Stimulated activated CD8-positive, alpha-beta memory T cell treated with anti-CD3 and anti-CD28 coated beads, Interleukin-4, amount 100 ng/mL, for 48 hours (primary cell): Measurements from ENCODE around the gene SLC6A6.
A peak's percentile ranks its signal among the peaks of the same experiment; 100 is the strongest.

Experiments
- DNase-seq: peaks from one replicate; pipeline ENCODE4 v3.0.0-alpha.2; 2020

SLC6A6 gene

GRCh38 chr3:14472471-14473351, 70.3 kb downstream of the SLC6A6 start:
- DNase-seq = peak; percentile 42

GRCh38 chr3:14473411-14473891, 71.0 kb downstream of the SLC6A6 start:
- no peak for DNase-seq

GRCh38 chr3:14474363-14475081, 72.1 kb downstream of the SLC6A6 start:
- DNase-seq = no peak

GRCh38 chr3:14475621-14476020, 73.2 kb downstream of the SLC6A6 start:
- DNase-seq = no peak

DNA sequence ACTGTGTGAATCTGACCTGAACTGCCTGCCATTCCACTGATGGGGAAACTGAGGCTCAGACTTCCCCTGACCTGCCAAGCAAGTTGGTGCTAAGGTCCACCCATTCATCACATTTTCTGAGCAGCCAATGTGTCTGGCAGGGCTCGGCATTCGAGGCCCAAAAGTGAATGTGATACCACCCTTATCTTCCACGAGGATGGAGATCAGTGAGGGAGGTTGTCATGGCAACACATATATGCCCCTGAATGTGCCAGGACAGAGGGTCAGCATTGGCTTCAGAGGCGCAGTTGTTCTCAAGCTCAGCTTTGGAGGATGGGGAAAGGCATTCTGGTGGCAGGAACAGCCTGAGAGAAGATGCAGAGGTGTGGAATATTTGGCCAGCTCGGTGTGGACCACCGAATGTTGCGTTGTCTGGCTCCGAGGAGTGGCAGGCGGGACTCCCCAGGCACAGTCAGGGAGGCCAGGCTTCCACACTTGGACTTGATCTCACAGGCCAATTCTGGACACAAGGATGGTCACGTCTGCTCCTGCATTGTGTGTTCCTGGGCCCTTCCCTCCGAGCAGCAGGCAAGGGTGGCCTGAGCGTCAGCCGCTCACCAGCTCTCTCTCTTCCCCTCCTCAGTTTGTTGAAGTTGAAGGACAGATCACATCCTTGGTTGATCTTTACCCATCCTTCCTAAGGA, 74.3 kb downstream of the SLC6A6 start:
- DNase-seq = no peak

GRCh38 chr3:14477311-14477935, 75.0 kb downstream of the SLC6A6 start:
- no peak for DNase-seq

- no peak for DNase-seq
Measured at GRCh38 chr3:14478956-14479550, 76.6 kb downstream of the SLC6A6 start.

- no peak for DNase-seq
Measured at GRCh38 chr3:14479591-14479990, 77.2 kb downstream of the SLC6A6 start.

DNA sequence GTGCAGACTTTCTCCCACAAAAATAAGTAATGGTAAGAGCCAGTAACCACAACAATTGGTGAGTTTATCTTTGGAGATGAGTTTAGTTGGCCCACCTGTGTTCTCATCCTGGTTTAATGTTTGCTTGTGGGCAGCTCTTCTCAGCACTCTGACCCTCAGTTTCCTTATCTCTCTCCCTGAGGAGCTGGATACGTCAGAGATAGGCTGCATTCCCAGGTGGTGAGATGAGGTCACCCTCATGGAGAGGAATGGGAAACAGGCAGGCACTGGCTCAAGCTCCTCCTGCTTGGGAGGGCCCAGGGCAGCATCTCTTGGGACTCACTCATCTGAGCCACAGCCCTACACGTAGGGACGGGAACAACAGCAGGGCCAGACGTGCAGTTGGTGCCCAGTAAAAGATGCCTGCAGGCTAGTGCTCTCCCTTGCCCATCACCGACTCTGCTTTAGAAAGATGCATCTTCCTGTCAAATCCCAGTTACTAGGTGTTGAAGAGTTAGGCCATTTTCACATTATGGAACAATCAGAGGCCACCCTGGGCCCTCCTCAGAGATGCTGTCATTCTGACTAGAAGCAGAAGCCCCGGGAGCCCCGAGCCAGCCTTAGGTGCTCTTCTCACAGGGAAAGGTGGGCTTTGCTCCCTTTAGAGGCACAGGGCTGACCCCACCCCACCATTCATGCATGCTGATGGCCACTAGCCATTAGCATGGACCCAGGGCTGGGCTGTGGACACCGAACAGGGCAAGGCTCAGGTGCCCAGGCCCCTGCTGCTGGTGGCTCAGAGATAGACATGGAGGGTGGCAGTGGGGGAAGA, 78.0 kb downstream of the SLC6A6 start:
- DNase-seq = no peak

DNA sequence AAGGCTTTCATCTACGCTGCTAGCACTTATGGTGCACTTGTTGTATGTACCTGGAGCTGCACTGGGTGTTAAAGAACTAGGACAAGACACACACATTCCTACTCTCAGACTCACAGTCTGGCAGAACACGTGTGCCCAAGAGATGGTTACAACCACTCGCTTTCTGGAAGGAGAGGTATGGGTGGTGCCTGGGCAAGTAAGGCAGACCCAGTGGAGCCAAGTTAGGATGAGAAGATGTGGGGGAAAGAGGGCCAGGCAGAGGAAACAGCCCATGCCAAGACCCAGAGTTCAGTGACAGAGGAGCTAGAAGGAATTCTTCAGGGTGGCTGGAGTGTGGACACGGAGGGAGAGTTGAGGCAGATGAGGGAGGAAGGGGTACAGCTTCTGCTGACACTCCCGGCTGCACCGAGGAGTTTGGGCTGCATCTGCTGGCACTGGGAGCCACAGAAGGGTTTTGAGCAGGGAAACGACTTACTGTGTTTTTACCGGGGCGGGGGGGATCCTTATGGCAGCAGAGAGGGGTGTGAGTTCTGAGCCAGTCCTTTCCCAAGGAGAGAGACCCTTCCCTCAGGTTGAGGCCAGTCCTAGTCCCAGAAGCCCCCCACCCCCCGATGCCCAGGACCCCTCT, 78.7 kb downstream of the SLC6A6 start:
- no peak for DNase-seq

DNA sequence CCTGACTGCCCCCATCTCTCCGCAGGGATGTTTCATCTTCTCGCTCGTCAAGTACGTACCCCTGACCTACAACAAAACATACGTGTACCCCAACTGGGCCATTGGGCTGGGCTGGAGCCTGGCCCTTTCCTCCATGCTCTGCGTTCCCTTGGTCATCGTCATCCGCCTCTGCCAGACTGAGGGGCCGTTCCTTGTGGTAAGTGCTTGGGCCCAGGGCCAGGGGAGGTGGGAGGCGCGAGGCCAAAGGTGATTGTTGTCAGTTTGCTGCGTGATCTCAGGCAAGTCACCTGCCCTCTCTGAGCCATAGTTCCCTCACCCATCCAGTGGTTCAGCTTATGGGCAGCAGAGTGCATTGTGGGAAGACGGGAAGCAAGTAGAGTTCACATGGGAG, 79.2 kb downstream of the SLC6A6 start:
- no peak for DNase-seq

DNA sequence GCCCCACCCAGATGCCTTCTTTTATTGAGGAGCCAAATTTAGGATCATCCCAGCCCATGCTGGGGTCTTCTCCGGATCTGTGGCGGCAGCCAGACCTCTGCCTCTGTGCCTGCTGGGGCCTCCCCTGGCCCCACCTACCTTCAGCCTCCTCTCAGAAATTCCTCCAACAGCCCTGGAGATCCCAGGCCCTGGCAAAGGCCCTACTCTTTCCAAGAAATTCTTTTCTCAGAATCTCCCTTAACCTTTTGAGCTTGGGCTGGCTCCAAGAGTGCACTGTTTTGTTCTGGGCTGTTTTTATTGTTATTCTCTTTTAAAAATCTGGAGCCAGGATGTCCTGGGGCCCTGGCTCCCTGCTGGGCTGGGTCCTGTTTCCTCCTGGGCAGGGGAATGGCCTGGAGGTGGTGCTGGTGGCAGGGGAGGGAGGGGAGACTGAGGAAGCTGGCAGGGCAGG, 79.9 kb downstream of the SLC6A6 start:
- DNase-seq = no peak

DNA sequence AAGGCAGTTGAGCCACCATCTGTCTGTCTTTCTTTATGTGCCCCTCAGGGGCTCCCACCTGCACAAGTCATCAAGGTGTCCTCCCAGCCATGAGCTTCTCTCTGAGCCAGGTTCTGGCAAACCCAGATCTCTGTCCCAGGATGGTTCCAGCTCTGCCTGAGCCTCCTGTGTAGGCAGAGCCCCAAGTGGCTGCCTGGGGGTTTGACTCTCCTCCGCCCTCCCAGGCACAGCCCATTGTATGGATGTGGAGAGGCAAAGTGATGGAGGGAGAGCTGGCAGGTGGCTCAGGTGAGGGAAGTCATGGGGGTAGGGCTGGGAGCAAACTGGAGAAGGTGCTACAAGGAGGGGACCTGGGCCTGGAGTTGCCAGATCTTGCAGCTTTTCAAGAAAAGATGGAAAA, 80.9 kb downstream of the SLC6A6 start:
- no peak for DNase-seq

DNA sequence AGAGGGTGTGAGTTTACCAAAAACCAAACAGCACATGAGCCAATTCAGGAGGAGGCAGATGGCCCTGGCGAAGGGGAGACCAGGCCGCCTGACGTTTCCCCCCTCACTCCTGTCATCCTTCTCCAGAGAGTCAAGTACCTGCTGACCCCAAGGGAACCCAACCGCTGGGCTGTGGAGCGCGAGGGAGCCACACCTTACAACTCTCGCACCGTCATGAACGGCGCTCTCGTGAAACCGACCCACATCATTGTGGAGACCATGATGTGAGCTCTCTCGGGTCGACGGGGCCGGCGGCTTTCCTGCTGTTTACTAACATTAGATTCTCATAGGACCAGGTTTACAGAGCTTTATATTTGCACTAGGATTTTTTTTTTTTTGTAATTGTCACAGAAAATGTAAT, 82.3 kb downstream of the SLC6A6 start:
- DNase-seq = no peak

DNA sequence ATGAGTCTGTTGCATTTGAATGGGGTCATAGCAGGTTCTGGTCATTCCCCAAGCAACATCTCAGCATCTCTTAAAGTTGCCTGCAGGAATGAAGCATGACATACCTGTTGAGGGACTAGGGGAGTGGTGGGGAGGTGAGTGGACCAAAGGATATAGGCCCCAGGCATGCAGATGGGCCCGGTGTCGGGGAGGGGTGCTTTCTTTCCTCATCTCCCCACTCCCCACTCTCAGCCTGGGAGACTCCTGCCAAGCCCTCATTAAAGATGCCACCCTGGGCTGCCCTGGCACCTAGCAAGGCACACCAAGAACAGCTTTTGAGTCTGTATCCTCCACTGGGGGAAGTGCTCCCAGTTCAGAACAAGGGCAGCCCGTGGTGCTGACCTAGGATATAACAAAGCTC, 83.6 kb downstream of the SLC6A6 start:
- DNase-seq = no peak

- DNase-seq = no peak
Measured at GRCh38 chr3:14486460-14486859, 84.1 kb downstream of the SLC6A6 start.

GRCh38 chr3:14487086-14487485, 84.7 kb downstream of the SLC6A6 start:
- DNase-seq = no peak

GRCh38 chr3:14487821-14488220, 85.4 kb downstream of the SLC6A6 start:
- DNase-seq = no peak

DNA sequence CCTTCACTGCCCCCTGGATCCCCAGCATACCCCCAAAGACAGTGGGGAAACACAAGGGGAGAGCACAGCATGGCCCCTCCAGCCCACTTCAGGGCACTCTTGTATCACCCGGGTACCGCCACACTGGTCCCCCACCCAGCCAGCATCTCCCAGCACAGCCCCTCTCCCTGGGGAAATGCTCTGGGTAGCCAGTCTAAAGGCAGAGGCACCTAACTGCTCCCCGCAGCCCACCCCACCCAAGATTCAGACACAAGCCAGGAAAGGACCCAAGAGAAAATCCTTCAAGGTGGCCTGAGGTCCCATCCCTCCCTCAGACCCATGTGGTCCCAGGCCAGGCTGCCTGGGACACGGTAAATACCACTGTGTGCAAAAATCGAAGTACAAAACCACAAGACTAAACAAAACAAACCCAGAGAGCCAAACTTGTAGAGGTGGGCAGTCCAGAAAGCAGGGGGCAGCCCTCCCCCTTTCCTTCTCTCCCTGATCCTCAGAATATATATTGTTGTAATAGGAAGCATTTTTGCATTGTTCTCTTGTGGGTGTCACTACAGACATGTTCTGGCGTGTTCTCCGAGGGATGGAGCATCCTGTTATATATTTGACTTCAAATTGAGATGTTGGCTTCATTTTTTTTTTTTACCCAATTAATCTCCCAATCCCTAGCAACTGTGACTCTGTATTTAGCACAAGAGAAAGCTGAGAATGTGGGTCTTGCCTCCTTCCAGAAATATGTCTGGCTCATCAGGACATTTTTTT, 86.1 kb downstream of the SLC6A6 start:
- no peak for DNase-seq

- no peak for DNase-seq
Measured at GRCh38 chr3:14489641-14490040, 87.2 kb downstream of the SLC6A6 start.
